HEK293 (cell line): ENCODE measurements around the gene LTBP1.

Experiments used
- CTCF ChIA-PET: fragments of 350-600 bp; formaldehyde crosslinking; extraction: SDS; loops from one replicate; lab custom pipeline; 2021; ENCODE audit warnings: antibody characterized with exemption; lab: Yijun Ruan, JAX
- POLR2A ChIA-PET: fragments of 300-600 bp; formaldehyde crosslinking; extraction: SDS; loops from one replicate; lab custom pipeline; 2020; ENCODE audit warnings: antibody characterized with exemption, inconsistent platforms; lab: Yijun Ruan, JAX
- H3K27ac ChIP-seq: fragments of 200-500 bp; sonication (Bioruptor generic); 2 replicates; pipeline ENCODE4 v1.5.1; 2014; ENCODE audit warnings: low read depth, low read length, control low read depth, inconsistent platforms; ENCODE audit errors: extremely low read depth
- H3K36me3 ChIP-seq, 2 experiments: fragments of 200-500 bp in 1 of 2; sonication (Bioruptor generic) in 1 of 2; 1 replicate in 1 of 2; 2 replicates in 1 of 2; pipeline ENCODE4 v1.5.1; 2014 to 2017; ENCODE audit warnings: inconsistent platforms in 2 of 2, low read length in 2 of 2; ENCODE audit not compliant: control insufficient read depth in 2 of 2, insufficient read depth in 1 of 2
- H3K4me1 ChIP-seq: fragments of 200-500 bp; sonication (Bioruptor generic); 2 replicates; pipeline ENCODE4 v1.5.1; 2014; ENCODE audit warnings: mild to moderate bottlenecking, low read length, inconsistent platforms; ENCODE audit not compliant: control insufficient read depth, insufficient read depth
- H3K4me3 ChIP-seq: 2 replicates; pipeline ENCODE4 v1.5.1; 2011; ENCODE audit warnings: low read depth, mild to moderate bottlenecking, control low read depth, low read length, moderate library complexity
- H3K9me3 ChIP-seq: fragments of 200-500 bp; sonication (Bioruptor generic); 2 replicates; pipeline ENCODE4 v1.5.1; 2014; ENCODE audit warnings: low read depth, low read length, inconsistent platforms; ENCODE audit not compliant: control insufficient read depth, insufficient read depth
- EGR2 ChIP-seq: fragments of 450-650 bp; formaldehyde crosslinking; IDR thresholded peaks from 2 replicates; pipeline ENCODE4 v1.5.1; 2016; ENCODE audit warnings: low read depth, missing biosample characterization, missing genetic modification characterization
- FEZF1 ChIP-seq: fragments of 450-650 bp; formaldehyde crosslinking; IDR thresholded peaks from 2 replicates; pipeline ENCODE4 v1.5.1; 2016; ENCODE audit warnings: missing biosample characterization, missing genetic modification characterization
- GFI1B ChIP-seq: fragments of 450-650 bp; formaldehyde crosslinking; IDR thresholded peaks from 2 replicates; pipeline ENCODE4 v1.5.1; 2016; ENCODE audit warnings: missing biosample characterization, missing genetic modification characterization
- KLF10 ChIP-seq: fragments of 450-650 bp; IDR thresholded peaks from 2 replicates; pipeline ENCODE4 v1.5.1; 2018; ENCODE audit warnings: missing biosample characterization, mild to moderate bottlenecking, missing genetic modification characterization
- OSR2 ChIP-seq: fragments of 450-650 bp; formaldehyde crosslinking; IDR thresholded peaks from 2 replicates; pipeline ENCODE4 v1.5.1; 2016; ENCODE audit warnings: missing biosample characterization, missing genetic modification characterization
- SALL2 ChIP-seq: fragments of 450-650 bp; formaldehyde crosslinking; IDR thresholded peaks from 2 replicates; pipeline ENCODE4 v1.5.0; 2017; ENCODE audit warnings: missing biosample characterization, mild to moderate bottlenecking, missing genetic modification characterization, borderline replicate concordance
- ZBTB11 ChIP-seq: fragments of 450-650 bp; formaldehyde crosslinking; conservative IDR thresholded peaks from 2 replicates; pipeline ENCODE4 v1.5.1; 2016; ENCODE audit warnings: low read depth, missing biosample characterization, missing genetic modification characterization
- ZNF138 ChIP-seq: fragments of 450-650 bp; formaldehyde crosslinking; IDR thresholded peaks from 2 replicates; pipeline ENCODE4 v1.5.1; 2016; ENCODE audit warnings: missing biosample characterization, missing genetic modification characterization, borderline replicate concordance
- ZNF146 ChIP-seq: fragments of 450-650 bp; formaldehyde crosslinking; IDR thresholded peaks from 2 replicates; pipeline ENCODE4 v1.5.1; 2016; ENCODE audit warnings: missing biosample characterization, missing genetic modification characterization
- ZNF19 ChIP-seq: fragments of 450-650 bp; formaldehyde crosslinking; IDR thresholded peaks from 2 replicates; pipeline ENCODE4; 2016; ENCODE audit warnings: missing biosample characterization, missing genetic modification characterization, low read depth
- ZNF248 ChIP-seq: fragments of 450-650 bp; formaldehyde crosslinking; IDR thresholded peaks from 2 replicates; pipeline ENCODE4 v1.5.1; 2017; ENCODE audit warnings: missing biosample characterization, missing genetic modification characterization
- ZNF560 ChIP-seq: fragments of 450-650 bp; formaldehyde crosslinking; IDR thresholded peaks from 2 replicates; pipeline ENCODE4 v1.5.1; 2017; ENCODE audit warnings: missing biosample characterization, missing genetic modification characterization, borderline replicate concordance
- ZNF571 ChIP-seq: fragments of 450-650 bp; formaldehyde crosslinking; IDR thresholded peaks from 2 replicates; pipeline ENCODE4 v1.5.0; 2017; ENCODE audit warnings: missing biosample characterization, missing genetic modification characterization
- ZNF626 ChIP-seq: fragments of 450-650 bp; sonication (Bioruptor Pico); formaldehyde crosslinking; IDR thresholded peaks from 2 replicates; pipeline ENCODE4 v1.5.1; 2018; ENCODE audit warnings: missing biosample characterization, missing genetic modification characterization, inconsistent platforms
- ZNF639 ChIP-seq: fragments of 450-650 bp; formaldehyde crosslinking; IDR thresholded peaks from 2 replicates; pipeline ENCODE4 v1.5.1; 2016; ENCODE audit warnings: missing biosample characterization, missing genetic modification characterization
- ZNF776 ChIP-seq: fragments of 450-650 bp; formaldehyde crosslinking; IDR thresholded peaks from 2 replicates; pipeline ENCODE4 v1.5.0; 2017; ENCODE audit warnings: missing biosample characterization, missing genetic modification characterization, borderline replicate concordance
- ZNF777 ChIP-seq: fragments of 450-650 bp; formaldehyde crosslinking; IDR thresholded peaks from 2 replicates; pipeline ENCODE4 v1.5.1; 2017; ENCODE audit warnings: missing biosample characterization, missing genetic modification characterization, borderline replicate concordance
- TF ChIP-seq, protein P1 (sequence below): fragments of 450-650 bp; formaldehyde crosslinking; IDR thresholded peaks from 2 replicates; pipeline ENCODE4 v1.5.1; 2016; ENCODE audit warnings: missing biosample characterization, missing genetic modification characterization
- TF ChIP-seq, protein P2 (sequence below): fragments of 450-650 bp; formaldehyde crosslinking; IDR thresholded peaks from 2 replicates; pipeline ENCODE4 v1.5.1; 2016; ENCODE audit warnings: missing biosample characterization, missing genetic modification characterization
- TF ChIP-seq, protein P3 (sequence below): fragments of 450-650 bp; formaldehyde crosslinking; IDR thresholded peaks from 2 replicates; pipeline ENCODE4 v1.5.1; 2016; ENCODE audit warnings: missing biosample characterization, missing genetic modification characterization, borderline replicate concordance

LTBP1 gene

GRCh38 chr2:33404321-33404720 lies 457.6 kb downstream of the LTBP1 start:
- ChIA-PET CTCF (no interaction called here), POLR2A (no interaction called here)
- TF ChIP-seq, protein P1, sequence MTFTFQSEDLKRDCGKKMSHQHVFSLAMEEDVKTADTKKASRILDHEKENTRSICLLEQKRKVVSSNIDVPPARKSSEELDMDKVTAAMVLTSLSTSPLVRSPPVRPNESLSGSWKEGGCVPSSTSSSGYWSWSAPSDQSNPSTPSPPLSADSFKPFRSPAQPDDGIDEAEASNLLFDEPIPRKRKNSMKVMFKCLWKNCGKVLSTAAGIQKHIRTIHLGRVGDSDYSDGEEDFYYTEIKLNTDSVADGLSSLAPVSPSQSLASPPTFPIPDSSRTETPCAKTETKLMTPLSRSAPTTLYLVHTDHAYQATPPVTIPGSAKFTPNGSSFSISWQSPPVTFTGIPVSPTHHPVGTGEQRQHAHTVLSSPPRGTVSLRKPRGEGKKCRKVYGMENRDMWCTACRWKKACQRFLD (tag by site-specific recombination) = no peak
- no peak for TF ChIP-seq ZNF777 (tag by site-specific recombination)
- TF ChIP-seq, all 188 proteins: peak for 0

DNA sequence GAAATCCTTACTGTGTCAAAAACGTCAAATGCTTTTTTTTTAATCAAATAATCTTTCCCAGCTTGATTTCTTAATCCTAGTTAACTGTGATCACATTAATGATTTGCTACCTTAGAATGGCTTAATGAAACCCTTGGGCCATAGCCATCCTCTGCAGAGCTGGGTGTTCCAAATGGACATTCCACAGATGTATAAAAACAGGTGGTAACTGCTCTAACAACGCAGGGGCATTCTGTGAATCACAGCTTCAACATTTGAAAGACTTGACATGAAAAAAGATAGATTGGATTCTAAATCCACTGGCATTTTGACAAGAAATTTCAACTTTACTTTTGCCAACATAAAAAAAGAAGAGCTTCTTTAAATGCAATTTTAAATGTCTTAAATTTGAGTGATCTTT lies 459.9 kb downstream of the LTBP1 start:
- Histone ChIP-seq H3K27ac (no peak overlapping the region), H3K4me1 (no peaks in the 10 kb centered on the region), H3K9me3 (no peaks in the 10 kb centered on the region), H3K36me3 (no peaks in the 10 kb centered on the region), H3K4me3 (no peak overlapping the region)
- CTCF ChIA-PET = interaction anchor here (0.6 to 2.7 kb wide), 3 partner anchors 11 to 644 kb away, joined by 3 to 24 read pairs (median 4); no protein-coding TSS in a partner anchor
- POLR2A ChIA-PET = no interaction called here
- TF ChIP-seq EGR2 (tag by site-specific recombination) (no peak), ZNF138 (tag by site-specific recombination) (no peak), ZBTB11 (no peak), GFI1B (tag by site-specific recombination) (no peak), ZNF626 (tag by site-specific recombination) (no peak), ZNF560 (no peak), ZNF571 (tag by site-specific recombination) (no peak), ZNF19 (tag by site-specific recombination) (no peak), ZNF248 (tag by site-specific recombination) (no peak), FEZF1 (tag by site-specific recombination) (no peak), OSR2 (tag by site-specific recombination) (no peak), KLF10 (no peak), SALL2 (no peak), ZNF639 (tag by site-specific recombination) (no peak), ZNF146 (tag by site-specific recombination) (no peak), ZNF776 (tag by site-specific recombination) (no peak)
- TF ChIP-seq, protein P2, sequence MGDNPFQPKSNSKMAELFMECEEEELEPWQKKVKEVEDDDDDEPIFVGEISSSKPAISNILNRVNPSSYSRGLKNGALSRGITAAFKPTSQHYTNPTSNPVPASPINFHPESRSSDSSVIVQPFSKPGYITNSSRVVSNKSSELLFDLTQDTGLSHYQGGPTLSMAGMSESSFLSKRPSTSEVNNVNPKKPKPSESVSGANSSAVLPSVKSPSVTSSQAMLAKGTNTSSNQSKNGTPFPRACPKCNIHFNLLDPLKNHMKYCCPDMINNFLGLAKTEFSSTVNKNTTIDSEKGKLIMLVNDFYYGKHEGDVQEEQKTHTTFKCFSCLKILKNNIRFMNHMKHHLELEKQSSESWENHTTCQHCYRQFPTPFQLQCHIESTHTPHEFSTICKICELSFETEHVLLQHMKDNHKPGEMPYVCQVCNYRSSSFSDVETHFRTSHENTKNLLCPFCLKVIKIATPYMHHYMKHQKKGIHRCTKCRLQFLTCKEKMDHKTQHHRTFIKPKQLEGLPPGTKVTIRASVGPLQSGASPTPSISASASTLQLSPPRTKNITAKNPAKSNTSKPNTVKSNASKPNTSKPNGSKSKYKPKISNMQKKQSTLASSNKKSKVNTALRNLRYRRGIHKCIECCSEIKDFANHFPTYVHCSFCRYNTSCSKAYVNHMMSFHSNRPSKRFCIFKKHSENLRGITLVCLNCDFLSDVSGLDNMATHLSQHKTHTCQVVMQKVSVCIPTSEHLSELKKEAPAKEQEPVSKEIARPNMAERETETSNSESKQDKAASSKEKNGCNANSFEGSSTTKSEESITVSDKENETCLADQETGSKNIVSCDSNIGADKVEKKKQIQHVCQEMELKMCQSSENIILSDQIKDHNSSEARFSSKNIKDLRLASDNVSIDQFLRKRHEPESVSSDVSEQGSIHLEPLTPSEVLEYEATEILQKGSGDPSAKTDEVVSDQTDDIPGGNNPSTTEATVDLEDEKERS (tag by site-specific recombination) = no peak
- TF ChIP-seq, protein P3, sequence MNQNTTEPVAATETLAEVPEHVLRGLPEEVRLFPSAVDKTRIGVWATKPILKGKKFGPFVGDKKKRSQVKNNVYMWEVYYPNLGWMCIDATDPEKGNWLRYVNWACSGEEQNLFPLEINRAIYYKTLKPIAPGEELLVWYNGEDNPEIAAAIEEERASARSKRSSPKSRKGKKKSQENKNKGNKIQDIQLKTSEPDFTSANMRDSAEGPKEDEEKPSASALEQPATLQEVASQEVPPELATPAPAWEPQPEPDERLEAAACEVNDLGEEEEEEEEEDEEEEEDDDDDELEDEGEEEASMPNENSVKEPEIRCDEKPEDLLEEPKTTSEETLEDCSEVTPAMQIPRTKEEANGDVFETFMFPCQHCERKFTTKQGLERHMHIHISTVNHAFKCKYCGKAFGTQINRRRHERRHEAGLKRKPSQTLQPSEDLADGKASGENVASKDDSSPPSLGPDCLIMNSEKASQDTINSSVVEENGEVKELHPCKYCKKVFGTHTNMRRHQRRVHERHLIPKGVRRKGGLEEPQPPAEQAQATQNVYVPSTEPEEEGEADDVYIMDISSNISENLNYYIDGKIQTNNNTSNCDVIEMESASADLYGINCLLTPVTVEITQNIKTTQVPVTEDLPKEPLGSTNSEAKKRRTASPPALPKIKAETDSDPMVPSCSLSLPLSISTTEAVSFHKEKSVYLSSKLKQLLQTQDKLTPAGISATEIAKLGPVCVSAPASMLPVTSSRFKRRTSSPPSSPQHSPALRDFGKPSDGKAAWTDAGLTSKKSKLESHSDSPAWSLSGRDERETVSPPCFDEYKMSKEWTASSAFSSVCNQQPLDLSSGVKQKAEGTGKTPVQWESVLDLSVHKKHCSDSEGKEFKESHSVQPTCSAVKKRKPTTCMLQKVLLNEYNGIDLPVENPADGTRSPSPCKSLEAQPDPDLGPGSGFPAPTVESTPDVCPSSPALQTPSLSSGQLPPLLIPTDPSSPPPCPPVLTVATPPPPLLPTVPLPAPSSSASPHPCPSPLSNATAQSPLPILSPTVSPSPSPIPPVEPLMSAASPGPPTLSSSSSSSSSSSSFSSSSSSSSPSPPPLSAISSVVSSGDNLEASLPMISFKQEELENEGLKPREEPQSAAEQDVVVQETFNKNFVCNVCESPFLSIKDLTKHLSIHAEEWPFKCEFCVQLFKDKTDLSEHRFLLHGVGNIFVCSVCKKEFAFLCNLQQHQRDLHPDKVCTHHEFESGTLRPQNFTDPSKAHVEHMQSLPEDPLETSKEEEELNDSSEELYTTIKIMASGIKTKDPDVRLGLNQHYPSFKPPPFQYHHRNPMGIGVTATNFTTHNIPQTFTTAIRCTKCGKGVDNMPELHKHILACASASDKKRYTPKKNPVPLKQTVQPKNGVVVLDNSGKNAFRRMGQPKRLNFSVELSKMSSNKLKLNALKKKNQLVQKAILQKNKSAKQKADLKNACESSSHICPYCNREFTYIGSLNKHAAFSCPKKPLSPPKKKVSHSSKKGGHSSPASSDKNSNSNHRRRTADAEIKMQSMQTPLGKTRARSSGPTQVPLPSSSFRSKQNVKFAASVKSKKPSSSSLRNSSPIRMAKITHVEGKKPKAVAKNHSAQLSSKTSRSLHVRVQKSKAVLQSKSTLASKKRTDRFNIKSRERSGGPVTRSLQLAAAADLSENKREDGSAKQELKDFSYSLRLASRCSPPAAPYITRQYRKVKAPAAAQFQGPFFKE = no peak

More at GRCh38 chr2:33404321-33404720, 457.6 kb downstream of the LTBP1 start:
- H3K9me3 ChIP-seq = no peaks in the 10 kb centered on the region
- H3K36me3 ChIP-seq = no peaks in the 10 kb centered on the region
- H3K27ac ChIP-seq = no peak overlapping the region
- H3K4me3 ChIP-seq = no peak overlapping the region
- H3K4me1 ChIP-seq = no peaks in the 10 kb centered on the region
